Mucosa of rectum (tissue), 2 donors: ENCODE results near the gene IL17F.
"Not testable (repeated sequence)": the region's sequence is repeated elsewhere in the genome, so short reads cannot be mapped to it uniquely, and the experiment has no call there.

Source experiments
- H3K27ac ChIP-seq, 2 donors: one replicate each; pipeline ENCODE4 v1.7.0; 2013; ENCODE audit warnings: inconsistent platforms in 2 of 2, low read depth in 2 of 2, low read length in 2 of 2
- H3K27me3 ChIP-seq, 2 donors: one replicate each; pipeline ENCODE4 v1.7.0; 2013; ENCODE audit warnings: low read length in 2 of 2; ENCODE audit not compliant: control insufficient read depth in 2 of 2, insufficient read depth in 2 of 2
- H3K36me3 ChIP-seq, 2 donors: one replicate each; pipeline ENCODE4 v1.7.0; 2013; ENCODE audit warnings: low read length in 2 of 2; ENCODE audit not compliant: control insufficient read depth in 2 of 2, insufficient read depth in 2 of 2
- H3K4me1 ChIP-seq, 2 donors: one replicate each; pipeline ENCODE4 v1.7.0; 2013; ENCODE audit warnings: low read length in 2 of 2, mild to moderate bottlenecking in 1 of 2; ENCODE audit not compliant: control insufficient read depth in 2 of 2, insufficient read depth in 2 of 2
- H3K4me3 ChIP-seq, 2 donors: one replicate each; pipeline ENCODE4 v1.7.0; 2013; ENCODE audit warnings: low read length in 2 of 2
- H3K9ac ChIP-seq, 2 donors: one replicate each; pipeline ENCODE4 v1.7.0; 2013; ENCODE audit warnings: low read length in 2 of 2, low read depth in 1 of 2, mild to moderate bottlenecking in 1 of 2
- H3K9me3 ChIP-seq, 2 donors: one replicate each; pipeline ENCODE4 v1.7.0; 2013; ENCODE audit warnings: low read length in 2 of 2; ENCODE audit not compliant: control insufficient read depth in 2 of 2
- donor health status: healthy.
- donor health status: Normal muscosa, but diverticular disease.

The IL17F gene

GRCh38 chr6:52217761-52218160 lies 26.5 kb downstream of the IL17F start:
- H3K4me1 ChIP-seq: no peaks in the 10 kb centered on the region
- no peaks in the 10 kb centered on the region for H3K9me3 ChIP-seq
- no peaks in the 10 kb centered on the region for H3K27me3 ChIP-seq
- no peak overlapping the region for H3K4me3 ChIP-seq
- H3K9ac ChIP-seq: no peak overlapping the region
- no peak overlapping the region for H3K27ac ChIP-seq
- no peaks in the 10 kb centered on the region for H3K36me3 ChIP-seq

- no peaks in the 10 kb centered on the region for H3K27me3 ChIP-seq
- H3K9ac ChIP-seq: no peak overlapping the region
- no peaks in the 10 kb centered on the region for H3K36me3 ChIP-seq
Measured at GRCh38 chr6:52216932-52217575, 27.2 kb downstream of the IL17F start.

DNA sequence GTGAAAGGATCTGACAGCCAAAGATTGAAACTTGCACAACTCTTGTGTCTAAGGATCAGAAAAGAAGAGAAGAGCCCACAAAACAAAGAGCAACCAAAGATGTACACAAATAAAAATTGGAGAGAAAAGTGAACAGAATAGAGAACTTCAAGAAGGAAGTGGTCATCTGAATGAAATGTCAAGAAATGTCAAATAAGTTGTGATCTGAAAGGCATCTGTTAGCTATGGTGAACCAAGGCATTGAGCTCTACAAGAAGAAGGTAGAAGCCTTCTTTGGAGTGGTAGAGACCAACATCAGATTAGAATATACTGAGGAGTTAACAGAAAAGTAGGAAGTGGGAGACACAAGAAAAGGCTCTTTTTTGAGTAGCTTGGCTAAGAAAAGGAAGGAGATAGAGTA lies 28.5 kb downstream of the IL17F start:
- Histone ChIP-seq H3K27ac (no peak overlapping the region), H3K4me3 (no peak overlapping the region), H3K9ac (no peak overlapping the region), H3K9me3 (no peaks in the 10 kb centered on the region), H3K36me3 (no peaks in the 10 kb centered on the region), H3K27me3 (no peaks in the 10 kb centered on the region), H3K4me1 (no peaks in the 10 kb centered on the region)

More at GRCh38 chr6:52216932-52217575, 27.2 kb downstream of the IL17F start:
- Histone ChIP-seq H3K9me3 (no peaks in the 10 kb centered on the region), H3K4me1 (no peaks in the 10 kb centered on the region), H3K4me3 (no peak overlapping the region), H3K27ac (no peak overlapping the region)

DNA sequence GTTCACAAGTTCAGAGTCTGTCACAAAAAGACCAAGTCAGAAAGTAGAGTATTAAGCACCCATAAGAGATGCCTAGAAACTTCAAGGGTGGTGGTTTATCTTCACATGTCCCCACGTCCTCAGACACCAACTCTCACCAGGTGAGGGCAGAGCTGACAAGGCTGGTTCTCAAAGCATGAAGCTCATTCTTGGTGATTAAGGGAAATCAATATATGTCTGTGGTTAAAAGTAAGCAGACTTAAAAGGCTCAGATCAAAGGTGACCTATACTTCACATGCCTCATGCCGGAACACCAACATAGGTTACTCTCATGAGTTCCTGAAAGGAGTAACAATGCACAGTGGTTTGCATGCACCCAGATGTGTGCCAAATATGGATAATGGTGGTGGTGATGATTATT lies 31.2 kb downstream of the IL17F start:
- Histone ChIP-seq H3K4me3 (no peak overlapping the region), H3K4me1 (no peaks in the 10 kb centered on the region), H3K9me3 (no peaks in the 10 kb centered on the region), H3K27ac (no peak overlapping the region), H3K36me3 (no peaks in the 10 kb centered on the region), H3K9ac (no peak overlapping the region), H3K27me3 (no peaks in the 10 kb centered on the region)

- Histone ChIP-seq H3K4me3 (no peak overlapping the region), H3K27me3 (no peaks in the 10 kb centered on the region), H3K27ac (no peak overlapping the region), H3K9me3 (no peaks in the 10 kb centered on the region), H3K4me1 (no peaks in the 10 kb centered on the region), H3K36me3 (no peaks in the 10 kb centered on the region), H3K9ac (no peak overlapping the region)
Measured at GRCh38 chr6:52210227-52210626, 34.1 kb downstream of the IL17F start.

DNA sequence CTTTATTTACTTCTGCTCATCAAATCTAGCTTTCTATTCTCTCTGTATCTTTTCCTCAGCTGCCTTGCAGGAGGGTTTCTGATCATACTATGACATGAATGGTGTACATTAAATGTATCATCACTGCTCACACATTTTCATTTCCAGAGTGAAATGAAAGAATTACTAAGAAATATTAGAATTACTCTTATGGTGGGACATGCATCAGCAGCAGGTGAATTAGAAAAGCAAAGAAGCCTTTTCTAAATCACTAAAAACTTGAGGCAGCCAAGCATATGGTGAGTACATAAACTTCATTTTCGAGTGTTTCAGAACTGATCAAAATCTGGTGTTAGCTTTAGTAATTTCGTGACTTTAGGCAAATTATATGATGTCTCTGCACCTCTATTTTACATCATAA lies 34.5 kb downstream of the IL17F start:
- Histone ChIP-seq H3K9me3 (no peaks in the 10 kb centered on the region), H3K4me3 (no peak overlapping the region), H3K9ac (no peak overlapping the region), H3K36me3 (no peaks in the 10 kb centered on the region), H3K27me3 (no peaks in the 10 kb centered on the region), H3K27ac (no peak overlapping the region), H3K4me1 (no peaks in the 10 kb centered on the region)

DNA sequence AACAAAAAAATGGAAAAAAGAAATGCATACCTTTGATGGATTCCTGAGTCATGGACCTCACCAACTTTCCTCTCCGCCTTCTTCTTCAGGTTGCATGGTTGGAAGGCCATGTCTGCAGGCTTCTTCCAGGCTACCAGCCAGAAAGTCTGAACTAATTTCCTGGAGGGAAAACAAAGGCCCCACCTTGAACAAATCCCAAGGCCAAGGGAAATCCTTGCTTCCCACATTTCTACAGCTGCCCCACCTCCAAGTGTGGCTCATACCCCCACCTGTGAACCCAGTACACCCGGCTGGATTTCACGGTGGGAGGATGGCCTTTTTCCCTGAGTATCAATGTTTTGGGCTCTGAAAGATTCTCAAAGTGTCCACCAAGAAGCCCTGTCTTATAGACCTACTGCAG lies 35.7 kb downstream of the IL17F start:
- Histone ChIP-seq H3K9ac (no peak overlapping the region), H3K27ac (no peak overlapping the region)

GRCh38 chr6:52207066-52207465 lies 37.2 kb downstream of the IL17F start:
- Histone ChIP-seq H3K27me3 (no peaks in the 10 kb centered on the region), H3K9me3 (no peaks in the 10 kb centered on the region), H3K36me3 (no peaks in the 10 kb centered on the region), H3K4me1 (no peaks in the 10 kb centered on the region), H3K9ac (no peak overlapping the region), H3K27ac (no peak overlapping the region), H3K4me3 (no peak overlapping the region)

More for the DNA sequence above, 35.7 kb downstream of the IL17F start:
- Histone ChIP-seq H3K4me1 (no peaks in the 10 kb centered on the region), H3K36me3 (no peaks in the 10 kb centered on the region), H3K27me3 (no peaks in the 10 kb centered on the region), H3K9me3 (no peaks in the 10 kb centered on the region), H3K4me3 (no peak overlapping the region)

- no peaks in the 10 kb centered on the region for H3K9me3 ChIP-seq
- H3K4me1 ChIP-seq: no peaks in the 10 kb centered on the region
- H3K27ac ChIP-seq: no peak overlapping the region
- H3K9ac ChIP-seq: no peak overlapping the region
- no peaks in the 10 kb centered on the region for H3K27me3 ChIP-seq
- no peak overlapping the region for H3K4me3 ChIP-seq
- no peaks in the 10 kb centered on the region for H3K36me3 ChIP-seq
Measured at GRCh38 chr6:52201493-52201892, 42.8 kb downstream of the IL17F start.

GRCh38 chr6:52201046-52201445 lies 43.3 kb downstream of the IL17F start:
- Histone ChIP-seq H3K36me3 (no peaks in the 10 kb centered on the region), H3K4me3 (no peak overlapping the region), H3K27me3 (no peaks in the 10 kb centered on the region), H3K4me1 (no peaks in the 10 kb centered on the region), H3K27ac (no peak overlapping the region), H3K9me3 (no peaks in the 10 kb centered on the region), H3K9ac (no peak overlapping the region)

GRCh38 chr6:52200088-52200487 lies 44.2 kb downstream of the IL17F start:
- not testable (repeated sequence) for H3K9me3 ChIP-seq, H3K27ac ChIP-seq, H3K36me3 ChIP-seq, H3K4me3 ChIP-seq, H3K4me1 ChIP-seq, H3K9ac ChIP-seq, H3K27me3 ChIP-seq
